Fibroblast of lung (primary cell): Measurements from ENCODE around the gene GCG. TPM values are rescaled to one million over a fixed set of nuclear protein-coding genes. Genes with fewer than 3 reads are reported as not detected.

Experiments used
- DNase-seq, 2 donors: peaks; one replicate each; pipeline versions ENCODE4 v3.0.0 to v3.0.0-alpha.2; 2010; ENCODE audit warnings: low read depth in 2 of 2
- H2AFZ ChIP-seq: 2 replicates; pipeline ENCODE4 v1.5.1; 2012; ENCODE audit warnings: low read length, control low read depth, inconsistent platforms
- H3K27ac ChIP-seq: 2 replicates; pipeline ENCODE4 v1.5.1; 2011; ENCODE audit warnings: low read length, control low read depth; ENCODE audit not compliant: insufficient read depth
- H3K27me3 ChIP-seq: 2 replicates; pipeline ENCODE4 v1.5.1; 2011; ENCODE audit warnings: mild to moderate bottlenecking, low read length; ENCODE audit not compliant: control insufficient read depth, insufficient read depth
- H3K36me3 ChIP-seq: 2 replicates; pipeline ENCODE4 v1.5.1; 2011; ENCODE audit warnings: low read length; ENCODE audit not compliant: control insufficient read depth, insufficient read depth
- H3K4me1 ChIP-seq: 2 replicates; pipeline ENCODE4 v1.5.1; 2011; ENCODE audit warnings: low read length; ENCODE audit not compliant: control insufficient read depth, insufficient read depth; ENCODE audit errors: extremely low read depth
- H3K4me2 ChIP-seq: 2 replicates; pipeline ENCODE4 v1.5.1; 2011; ENCODE audit warnings: low read length, control low read depth; ENCODE audit not compliant: insufficient read depth; ENCODE audit errors: extremely low read depth
- H3K4me3 ChIP-seq, 4 experiments: fragments of 200-600 bp in 1 of 4; sonication (generic) in 1 of 4; replicated peaks in 1 of 4; 2 replicates each; pipeline ENCODE4 v1.5.1; 2011 to 2016; ENCODE audit warnings: low read length in 4 of 4, low read depth in 3 of 4, mild to moderate bottlenecking in 3 of 4, control low read depth in 2 of 4, inconsistent platforms in 1 of 4, mixed read lengths in 1 of 4; ENCODE audit not compliant: insufficient read depth in 1 of 4; ENCODE audit errors: control extremely low read depth in 1 of 4
- H3K79me2 ChIP-seq: 2 replicates; pipeline ENCODE4 v1.5.1; 2012; ENCODE audit warnings: mild to moderate bottlenecking, low read length, inconsistent platforms; ENCODE audit not compliant: control insufficient read depth, insufficient read depth
- H3K9ac ChIP-seq: 2 replicates; pipeline ENCODE4 v1.5.1; 2011; ENCODE audit warnings: mild to moderate bottlenecking, low read length, control low read depth; ENCODE audit not compliant: insufficient read depth
- H3K9me3 ChIP-seq: 2 replicates; pipeline ENCODE4 v1.5.1; 2012; ENCODE audit warnings: low read depth, low read length; ENCODE audit not compliant: control insufficient read depth, insufficient read depth
- H4K20me1 ChIP-seq: 2 replicates; pipeline ENCODE4 v1.5.1; 2011; ENCODE audit warnings: low read length; ENCODE audit not compliant: control insufficient read depth, insufficient read depth; ENCODE audit errors: extremely low read depth
- CTCF ChIP-seq, 2 donors: IDR thresholded peaks in 1 of 2; conservative IDR thresholded peaks in 1 of 2; 1 replicate in 1 of 2; 2 replicates in 1 of 2; pipeline ENCODE4 v1.5.1; 2011 to 2012; ENCODE audit warnings: low read length in 2 of 2, control low read depth in 1 of 2, inconsistent platforms in 1 of 2, low read depth in 1 of 2, mild to moderate bottlenecking in 1 of 2
- EZH2 ChIP-seq: IDR thresholded peaks from 2 replicates; pipeline ENCODE4 v1.5.1; 2012; ENCODE audit warnings: low read length, control low read depth, mild to moderate bottlenecking; ENCODE audit errors: missing control alignments
- polyA plus RNA-seq, 2 donors: library from polyadenylated mRNA; depleted of rRNA in 1 of 2; stranded (reverse) in 1 of 2; unstranded in 1 of 2; fragments of >200 nt; gene quantifications; 2 replicates each; pipeline ENCODE4 v1.2.1, GENCODE V29; 2011 to 2012; ENCODE audit warnings: missing spikeins in 1 of 2
- total RNA-seq: library from RNA; depleted of rRNA; stranded (reverse); fragments of >200 nt; gene quantifications from 2 replicates; pipeline ENCODE4 v1.2.1, GENCODE V29; 2014

The GCG gene
- total and polyA plus RNA-seq, 2 donors (not counting 1 experiment from before 2014, with no cell fraction given): not detected

GRCh38 chr2:162116352-162116751 lies 35.7 kb downstream of the GCG start:
- Histone ChIP-seq H4K20me1 (no peaks in the 10 kb centered on the region), H3K9me3 (no peaks in the 10 kb centered on the region), H3K4me1 (peaks cover 7% of the 10 kb centered on the region), H3K27ac (no peak overlapping the region), H3K9ac (no peak overlapping the region), H3K4me2 (no peak overlapping the region), H3K27me3 (no peaks in the 10 kb centered on the region), H3K4me3 (no peak overlapping the region), H2AFZ (no peak overlapping the region), H3K36me3 (no peaks in the 10 kb centered on the region), H3K79me2 (no peaks in the 10 kb centered on the region)
- no peak for TF ChIP-seq CTCF (conservative IDR thresholded peaks at IDR 0.05 in 1 of 2, IDR thresholded peaks at IDR 0.05 in 1 of 2; ENCODE audit: low read depth in 1 of 2, low read length in 2 of 2)
- no peak for TF ChIP-seq EZH2
- no peak for DNase-seq

- H3K9me3 ChIP-seq: no peaks in the 10 kb centered on the region
- H3K27me3 ChIP-seq: no peaks in the 10 kb centered on the region
- no peaks in the 10 kb centered on the region for H3K36me3 ChIP-seq
- H3K9ac ChIP-seq: no peak overlapping the region
- no peaks in the 10 kb centered on the region for H4K20me1 ChIP-seq
- H3K4me2 ChIP-seq: no peak overlapping the region
- H2AFZ ChIP-seq: no peak overlapping the region
- H3K79me2 ChIP-seq: no peaks in the 10 kb centered on the region
- H3K4me3 ChIP-seq: no peak overlapping the region
- H3K27ac ChIP-seq: no peak overlapping the region
- H3K4me1 ChIP-seq: peaks cover 7% of the 10 kb centered on the region
- TF ChIP-seq CTCF (conservative IDR thresholded peaks at IDR 0.05 in 1 of 2, IDR thresholded peaks at IDR 0.05 in 1 of 2; ENCODE audit: low read depth in 1 of 2, low read length in 2 of 2) (no peak), EZH2 (no peak)
- no peak for DNase-seq
These were observed 37.0 kb downstream of the GCG start for GRCh38 chr2:162115076-162115475.

GRCh38 chr2:162114271-162114670 lies 37.8 kb downstream of the GCG start:
- H3K27me3 ChIP-seq: no peaks in the 10 kb centered on the region
- H3K9ac ChIP-seq: no peak overlapping the region
- TF ChIP-seq CTCF (conservative IDR thresholded peaks at IDR 0.05 in 1 of 2, IDR thresholded peaks at IDR 0.05 in 1 of 2; ENCODE audit: low read depth in 1 of 2, low read length in 2 of 2) (no peak), EZH2 (no peak)
- H3K79me2 ChIP-seq: no peaks in the 10 kb centered on the region
- no peaks in the 10 kb centered on the region for H3K9me3 ChIP-seq
- H3K4me1 ChIP-seq: peaks cover 7% of the 10 kb centered on the region
- no peaks in the 10 kb centered on the region for H4K20me1 ChIP-seq
- no peak overlapping the region for H3K27ac ChIP-seq
- no peaks in the 10 kb centered on the region for H3K36me3 ChIP-seq
- no peak for DNase-seq
- H2AFZ ChIP-seq: no peak overlapping the region
- H3K4me2 ChIP-seq: no peak overlapping the region
- H3K4me3 ChIP-seq: no peak overlapping the region
